K562 (cell line): Measurements from ENCODE around the gene KLHL30.

Experiments used
- KDM1A ChIP-seq, 2 experiments: fragments of 450-650 bp; IDR thresholded peaks; 2 replicates each; pipeline ENCODE4 v1.6.1; 2016; ENCODE audit warnings: mild to moderate bottlenecking in 2 of 2
- LEF1 ChIP-seq: fragments of 450-650 bp; IDR thresholded peaks from 2 replicates; pipeline ENCODE4 v1.6.1; 2016; ENCODE audit warnings: mild to moderate bottlenecking
- U2AF1 ChIP-seq: fragments of 200-400 bp; formaldehyde crosslinking; optimal IDR thresholded peaks from 2 replicates; pipeline ENCODE3; 2017; ENCODE audit warnings: mild to moderate bottlenecking, low read depth, low read length, moderate library complexity
- ZNF124 ChIP-seq: sonication (generic); formaldehyde crosslinking; IDR thresholded peaks from 2 replicates; pipeline ENCODE4 v1.8.1; 2022; ENCODE audit warnings: missing genetic modification reagents

DNA sequence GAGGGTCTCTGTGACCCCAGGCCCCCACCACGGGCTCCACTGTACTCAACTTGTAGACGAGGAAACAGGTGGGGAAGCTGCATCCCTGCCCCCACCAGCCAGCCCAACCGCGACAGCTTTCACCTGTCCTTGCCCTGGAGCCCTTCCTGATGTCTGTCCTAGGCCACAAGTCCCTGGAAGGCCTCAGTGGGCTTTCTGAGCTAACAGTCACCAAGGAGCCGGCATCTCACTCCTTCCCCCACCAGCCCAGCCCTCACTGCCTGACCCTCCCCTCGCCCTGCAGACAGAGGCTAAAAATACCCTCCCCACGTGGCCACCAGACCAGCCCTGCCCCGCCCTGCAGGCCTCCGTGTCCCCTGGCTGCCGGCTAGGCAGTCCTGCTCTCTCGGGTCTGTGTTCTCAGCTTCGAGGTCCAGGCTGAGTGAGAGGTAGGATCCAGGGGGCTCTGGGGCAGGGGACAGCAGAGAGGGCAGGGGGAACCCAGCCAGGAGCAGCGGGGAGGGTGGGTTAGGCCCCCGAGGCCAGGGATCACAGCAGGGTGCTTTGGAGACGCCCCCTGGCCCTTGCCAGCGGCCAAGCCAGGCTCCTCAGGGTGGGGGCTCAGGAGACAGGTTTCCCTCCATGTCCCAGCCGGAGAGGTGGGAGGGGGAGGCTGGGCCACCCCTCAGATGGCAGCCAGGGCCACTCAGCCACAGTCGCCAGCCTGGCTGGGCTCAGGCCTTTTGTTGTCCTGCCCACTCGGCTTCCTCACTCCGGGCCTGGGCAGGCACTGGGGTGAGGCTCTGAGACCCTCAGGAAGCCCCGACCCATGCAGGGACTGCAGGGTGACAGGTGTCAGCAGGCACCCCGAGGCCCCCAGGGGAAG is at the start of gene KLHL30:
- TF ChIP-seq LEF1: no peak
- TF ChIP-seq U2AF1: no peak
- TF ChIP-seq KDM1A (IDR thresholded peaks at IDR 0.05): no peak
- TF ChIP-seq ZNF124 (CRISPR knock-in tag): no peak
